ENCODE results near the gene YWHAG.

DNA sequence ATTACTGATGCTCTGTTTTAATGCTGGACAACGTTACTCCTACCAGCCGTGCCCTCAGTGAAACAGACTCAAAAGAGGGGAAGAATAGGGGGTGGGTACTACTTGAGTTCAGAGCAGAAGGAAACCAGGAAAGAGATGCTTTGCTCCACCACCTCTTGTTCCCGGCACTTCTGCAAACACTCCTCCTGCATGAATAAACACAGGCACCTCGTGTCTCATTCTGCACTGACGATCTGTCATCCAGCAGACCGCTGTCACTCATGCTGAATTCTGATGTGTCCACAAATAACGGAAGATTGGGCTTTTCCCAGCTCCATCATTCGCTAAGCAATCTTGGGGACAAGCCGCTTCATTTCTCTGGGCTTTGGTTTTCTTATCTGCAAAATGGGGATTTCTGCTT, 26.7 kb downstream of the YWHAG start:
- TF ChIP-seq, protein P1, sequence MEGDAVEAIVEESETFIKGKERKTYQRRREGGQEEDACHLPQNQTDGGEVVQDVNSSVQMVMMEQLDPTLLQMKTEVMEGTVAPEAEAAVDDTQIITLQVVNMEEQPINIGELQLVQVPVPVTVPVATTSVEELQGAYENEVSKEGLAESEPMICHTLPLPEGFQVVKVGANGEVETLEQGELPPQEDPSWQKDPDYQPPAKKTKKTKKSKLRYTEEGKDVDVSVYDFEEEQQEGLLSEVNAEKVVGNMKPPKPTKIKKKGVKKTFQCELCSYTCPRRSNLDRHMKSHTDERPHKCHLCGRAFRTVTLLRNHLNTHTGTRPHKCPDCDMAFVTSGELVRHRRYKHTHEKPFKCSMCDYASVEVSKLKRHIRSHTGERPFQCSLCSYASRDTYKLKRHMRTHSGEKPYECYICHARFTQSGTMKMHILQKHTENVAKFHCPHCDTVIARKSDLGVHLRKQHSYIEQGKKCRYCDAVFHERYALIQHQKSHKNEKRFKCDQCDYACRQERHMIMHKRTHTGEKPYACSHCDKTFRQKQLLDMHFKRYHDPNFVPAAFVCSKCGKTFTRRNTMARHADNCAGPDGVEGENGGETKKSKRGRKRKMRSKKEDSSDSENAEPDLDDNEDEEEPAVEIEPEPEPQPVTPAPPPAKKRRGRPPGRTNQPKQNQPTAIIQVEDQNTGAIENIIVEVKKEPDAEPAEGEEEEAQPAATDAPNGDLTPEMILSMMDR (IDR thresholded peaks at IDR 0.05) = no peak
- TF ChIP-seq EZH2phosphoT487 (IDR thresholded peaks at IDR 0.05) = no peak

All from neural progenitor cell (in vitro differentiated cells).